SJSA1 (cell line): ENCODE measurements around the gene COX7A2. TPM values are rescaled to one million over a fixed set of nuclear protein-coding genes. Genes with fewer than 3 reads are reported as not detected.

Experiments
- DNase-seq, 2 experiments: peaks; one replicate each; pipeline ENCODE4 v3.0.0-alpha.2; 2015 to 2020; ENCODE audit warnings: low spot score in 2 of 2, low read depth in 1 of 2
- H3K27ac ChIP-seq: fragments of 250-450 bp; sonication (Bioruptor Pico); 2 replicates; pipeline ENCODE4 v1.5.1; 2020; ENCODE audit warnings: mild to moderate bottlenecking, moderate library complexity
- H3K27me3 ChIP-seq: fragments of 250-450 bp; sonication (Bioruptor Pico); replicated peaks from 2 replicates; pipeline ENCODE4 v1.5.1; 2020; ENCODE audit warnings: mild to moderate bottlenecking, moderate library complexity
- H3K36me3 ChIP-seq: fragments of 250-450 bp; sonication (Bioruptor Pico); 2 replicates; pipeline ENCODE4 v1.5.1; 2020; ENCODE audit warnings: mild to moderate bottlenecking
- H3K4me1 ChIP-seq: fragments of 250-450 bp; sonication (Bioruptor Pico); replicated peaks from 2 replicates; pipeline ENCODE4 v1.6.1; 2021; ENCODE audit warnings: mild to moderate bottlenecking
- H3K4me3 ChIP-seq: fragments of 250-450 bp; sonication (Bioruptor Pico); 2 replicates; pipeline ENCODE4 v1.5.1; 2020; ENCODE audit warnings: mild to moderate bottlenecking
- H3K9me3 ChIP-seq: fragments of 250-450 bp; sonication (Bioruptor Pico); replicated peaks from 2 replicates; pipeline ENCODE4 v1.5.1; 2020; ENCODE audit warnings: mild to moderate bottlenecking
- total RNA-seq: library from RNA; depleted of rRNA; stranded (reverse); fragments of >200 nt; shearing (Covaris generic); gene quantifications from 2 replicates; pipeline ENCODE4 v1.2.3, GENCODE V29; 2014

The COX7A2 gene
- total RNA-seq, 1 experiment from 2014 or later: 405 TPM

- peaks cover 9% of the 10 kb centered on the region for H3K4me1 ChIP-seq
- DNase-seq: no peak
- H3K27ac ChIP-seq: no peak overlapping the region
- no peaks in the 10 kb centered on the region for H3K27me3 ChIP-seq
- H3K9me3 ChIP-seq: no peaks in the 10 kb centered on the region
- H3K4me3 ChIP-seq: no peak overlapping the region
- peaks cover 80% of the 10 kb centered on the region for H3K36me3 ChIP-seq
Measured at GRCh38 chr6:75257343-75258087, 13.9 kb upstream of the COX7A2 start.

GRCh38 chr6:75250552-75250951, 7.0 kb upstream of the COX7A2 start:
- Histone ChIP-seq H3K4me1 (no peaks in the 10 kb centered on the region), H3K36me3 (peaks cover 15% of the 10 kb centered on the region), H3K27me3 (0 out of 2 replicates have a peak, but pooled peaks cover 5% of the 10 kb centered on the region), H3K27ac (no peak overlapping the region), H3K9me3 (no peaks in the 10 kb centered on the region), H3K4me3 (no peak overlapping the region)
- DNase-seq: no peak

- H3K27ac ChIP-seq: no peak overlapping the region
- H3K4me3 ChIP-seq: no peak overlapping the region
- H3K27me3 ChIP-seq: 0 out of 2 replicates have a peak, but pooled peaks cover 5% of the 10 kb centered on the region
- peaks cover 8% of the 10 kb centered on the region for H3K36me3 ChIP-seq
- DNase-seq: no peak
- no peaks in the 10 kb centered on the region for H3K9me3 ChIP-seq
- no peaks in the 10 kb centered on the region; the same call in 1 of the 2 replicates for H3K4me1 ChIP-seq
Measured at GRCh38 chr6:75249837-75250236, 6.2 kb upstream of the COX7A2 start.

- no peak for DNase-seq
- no peak overlapping the region for H3K4me3 ChIP-seq
- H3K27me3 ChIP-seq: 0 out of 2 replicates have a peak, but pooled peaks cover 5% of the 10 kb centered on the region
- H3K36me3 ChIP-seq: peaks cover 3% of the 10 kb centered on the region; the same call in 1 of the 2 replicates
- no peak overlapping the region for H3K27ac ChIP-seq
- H3K4me1 ChIP-seq: peaks cover 8% of the 10 kb centered on the region
- no peaks in the 10 kb centered on the region for H3K9me3 ChIP-seq
Measured at GRCh38 chr6:75246386-75246785, 2.8 kb upstream of the COX7A2 start.

- peaks cover 25% of the 10 kb centered on the region for H3K36me3 ChIP-seq
- H3K9me3 ChIP-seq: no peaks in the 10 kb centered on the region
- DNase-seq: no peak
- H3K27me3 ChIP-seq: 0 out of 2 replicates have a peak, but pooled peaks cover 5% of the 10 kb centered on the region
- peak overlapping the region; percentile 60 for H3K4me3 ChIP-seq
- H3K27ac ChIP-seq: peak overlapping the region; percentile 80
- H3K4me1 ChIP-seq: peaks cover 8% of the 10 kb centered on the region
Measured at GRCh38 chr6:75244063-75244584, 523 bp upstream of the COX7A2 start.

- Histone ChIP-seq H3K27me3 (no peaks in the 10 kb centered on the region), H3K36me3 (peaks cover 54% of the 10 kb centered on the region), H3K9me3 (no peaks in the 10 kb centered on the region), H3K4me3 (no peak overlapping the region), H3K4me1 (no peaks in the 10 kb centered on the region), H3K27ac (no peak overlapping the region)
- DNase-seq: no peak
Measured at GRCh38 chr6:75236630-75237029, 7.0 kb downstream of the COX7A2 start.

GRCh38 chr6:75235271-75235670, 8.3 kb downstream of the COX7A2 start:
- Histone ChIP-seq H3K27ac (no peak overlapping the region), H3K4me3 (no peak overlapping the region), H3K27me3 (no peaks in the 10 kb centered on the region)

GRCh38 chr6:75234126-75234865, 9.3 kb downstream of the COX7A2 start:
- H3K36me3 ChIP-seq: peaks cover 32% of the 10 kb centered on the region
- H3K9me3 ChIP-seq: no peaks in the 10 kb centered on the region
- no peak overlapping the region for H3K4me3 ChIP-seq
- no peak overlapping the region for H3K27ac ChIP-seq
- no peak for DNase-seq
- H3K4me1 ChIP-seq: peaks cover 6% of the 10 kb centered on the region; the same call in 1 of the 2 replicates
- no peaks in the 10 kb centered on the region for H3K27me3 ChIP-seq

More at GRCh38 chr6:75235271-75235670, 8.3 kb downstream of the COX7A2 start:
- Histone ChIP-seq H3K4me1 (peaks cover 5% of the 10 kb centered on the region; the same call in 1 of the 2 replicates), H3K9me3 (no peaks in the 10 kb centered on the region), H3K36me3 (peaks cover 41% of the 10 kb centered on the region)
- DNase-seq: no peak

GRCh38 chr6:75233092-75233615, 10.4 kb downstream of the COX7A2 start:
- Histone ChIP-seq H3K9me3 (no peaks in the 10 kb centered on the region), H3K36me3 (peaks cover 23% of the 10 kb centered on the region), H3K4me1 (peaks cover 6% of the 10 kb centered on the region; the same call in 1 of the 2 replicates), H3K27ac (no peak overlapping the region), H3K27me3 (no peaks in the 10 kb centered on the region), H3K4me3 (no peak overlapping the region)
- no peak for DNase-seq

GRCh38 chr6:75230484-75231325, 12.9 kb downstream of the COX7A2 start:
- H3K9me3 ChIP-seq: no peaks in the 10 kb centered on the region
- no peaks in the 10 kb centered on the region for H3K27me3 ChIP-seq
- H3K4me1 ChIP-seq: peaks cover 19% of the 10 kb centered on the region
- no peaks in the 10 kb centered on the region for H3K36me3 ChIP-seq
- H3K4me3 ChIP-seq: no peak overlapping the region
- DNase-seq: peak; percentile 62 to 64
- H3K27ac ChIP-seq: no peak overlapping the region

GRCh38 chr6:75224303-75224926, 19.2 kb downstream of the COX7A2 start:
- H3K36me3 ChIP-seq: no peaks in the 10 kb centered on the region
- no peaks in the 10 kb centered on the region for H3K9me3 ChIP-seq
- DNase-seq: no peak
- H3K4me3 ChIP-seq: no peak overlapping the region
- H3K27ac ChIP-seq: no peak overlapping the region
- no peaks in the 10 kb centered on the region for H3K27me3 ChIP-seq
- peaks cover 26% of the 10 kb centered on the region for H3K4me1 ChIP-seq

- no peaks in the 10 kb centered on the region for H3K36me3 ChIP-seq
- peaks cover 26% of the 10 kb centered on the region for H3K4me1 ChIP-seq
- no peaks in the 10 kb centered on the region for H3K9me3 ChIP-seq
- H3K27ac ChIP-seq: no peak overlapping the region
- no peak for DNase-seq
- H3K4me3 ChIP-seq: no peak overlapping the region
- no peaks in the 10 kb centered on the region for H3K27me3 ChIP-seq
Measured at GRCh38 chr6:75223428-75223827, 20.2 kb downstream of the COX7A2 start.

- H3K4me3 ChIP-seq: no peak overlapping the region
- DNase-seq: no peak
- H3K27me3 ChIP-seq: no peaks in the 10 kb centered on the region
Measured at GRCh38 chr6:75222261-75222660, 21.3 kb downstream of the COX7A2 start.

More at GRCh38 chr6:75222261-75222660, 21.3 kb downstream of the COX7A2 start:
- H3K4me1 ChIP-seq: peaks cover 36% of the 10 kb centered on the region
- H3K36me3 ChIP-seq: no peaks in the 10 kb centered on the region
- H3K9me3 ChIP-seq: no peaks in the 10 kb centered on the region
- no peak overlapping the region for H3K27ac ChIP-seq
